ENCODE data around the gene TMEM43. TPM values are rescaled to one million over a fixed set of nuclear protein-coding genes. Genes with fewer than 3 reads are reported as not detected.

TMEM43 gene
- total RNA-seq, 6 experiments from 2014 or later: 73.3 to 90.8 (median 80.7) TPM

GRCh38 chr3:14161282-14161681 is 36.4 kb downstream of the TMEM43 start:
- Mint-ChIP-seq H3K36me3 (ENCODE audit: low read depth) (peaks cover 89% of the 10 kb centered on the region), H3K9me3 (peaks cover 20% of the 10 kb centered on the region), H3K4me1 (ENCODE audit: low read depth) (peaks cover 17% of the 10 kb centered on the region), H3K4me3 (no peak overlapping the region), H3K27me3 (ENCODE audit: insufficient read depth) (no peaks in the 10 kb centered on the region), H3K27ac (no peak overlapping the region)
- DNase-seq: no peak
- no peak for TF ChIP-seq CTCF (IDR thresholded peaks at IDR 0.05)

- Mint-ChIP-seq H3K4me3 (no peak overlapping the region), H3K27ac (no peak overlapping the region), H3K9me3 (peaks cover 20% of the 10 kb centered on the region), H3K4me1 (ENCODE audit: low read depth) (peaks cover 26% of the 10 kb centered on the region), H3K36me3 (ENCODE audit: low read depth) (peaks cover 89% of the 10 kb centered on the region), H3K27me3 (ENCODE audit: insufficient read depth) (no peaks in the 10 kb centered on the region; the same call in 1 of the 2 replicates)
- no peak for TF ChIP-seq CTCF (IDR thresholded peaks at IDR 0.05)
- DNase-seq: no peak
Observed at GRCh38 chr3:14162178-14162577, 37.3 kb downstream of the TMEM43 start.

GRCh38 chr3:14166877-14167603 is 42.2 kb downstream of the TMEM43 start:
- Mint-ChIP-seq H3K4me1 (ENCODE audit: low read depth) (peaks cover 71% of the 10 kb centered on the region), H3K9me3 (peaks cover 8% of the 10 kb centered on the region), H3K4me3 (peak overlapping the region; percentile 79), H3K27ac (peak overlapping the region; percentile 85), H3K27me3 (ENCODE audit: insufficient read depth) (no peaks in the 10 kb centered on the region; the same call in 1 of the 2 replicates), H3K36me3 (ENCODE audit: low read depth) (peaks cover 87% of the 10 kb centered on the region)
- no peak for TF ChIP-seq CTCF (IDR thresholded peaks at IDR 0.05)
- DNase-seq: peak; percentile 82

- H3K27ac Mint-ChIP-seq: peak overlapping the region; percentile 85
- DNase-seq: no peak
- H3K9me3 Mint-ChIP-seq: no peaks in the 10 kb centered on the region
- H3K27me3 Mint-ChIP-seq (ENCODE audit: insufficient read depth): no peaks in the 10 kb centered on the region; the same call in 1 of the 2 replicates
- TF ChIP-seq CTCF (IDR thresholded peaks at IDR 0.05): no peak
- peaks cover 79% of the 10 kb centered on the region for H3K4me1 Mint-ChIP-seq (ENCODE audit: low read depth)
- peaks cover 75% of the 10 kb centered on the region for H3K36me3 Mint-ChIP-seq (ENCODE audit: low read depth)
- peak overlapping the region; percentile 74 for H3K4me3 Mint-ChIP-seq
Observed at GRCh38 chr3:14169435-14169834, 44.6 kb downstream of the TMEM43 start.

- no peak for TF ChIP-seq CTCF (IDR thresholded peaks at IDR 0.05)
- Mint-ChIP-seq H3K27me3 (ENCODE audit: insufficient read depth) (no peaks in the 10 kb centered on the region; the same call in 1 of the 2 replicates), H3K36me3 (ENCODE audit: low read depth) (peaks cover 71% of the 10 kb centered on the region), H3K27ac (peak overlapping the region; percentile 85), H3K4me3 (peak overlapping the region; percentile 74), H3K9me3 (no peaks in the 10 kb centered on the region), H3K4me1 (ENCODE audit: low read depth) (peaks cover 83% of the 10 kb centered on the region)
- peak; percentile 47 for DNase-seq
Observed at GRCh38 chr3:14169871-14170270, 45.0 kb downstream of the TMEM43 start.
